ENCODE data around the gene LPCAT1. TPM values are rescaled to one million over a fixed set of nuclear protein-coding genes. Genes with fewer than 3 reads are reported as not detected.
A peak's percentile ranks its signal among the peaks of the same experiment; 100 is the strongest.
"Not testable (repeated sequence)": the region's sequence is repeated elsewhere in the genome, so short reads cannot be mapped to it uniquely, and the experiment has no call there.

Gene LPCAT1
- total RNA-seq, 8 experiments from 2014 or later = 16.8 to 39.2 (median 29.8) TPM

DNA sequence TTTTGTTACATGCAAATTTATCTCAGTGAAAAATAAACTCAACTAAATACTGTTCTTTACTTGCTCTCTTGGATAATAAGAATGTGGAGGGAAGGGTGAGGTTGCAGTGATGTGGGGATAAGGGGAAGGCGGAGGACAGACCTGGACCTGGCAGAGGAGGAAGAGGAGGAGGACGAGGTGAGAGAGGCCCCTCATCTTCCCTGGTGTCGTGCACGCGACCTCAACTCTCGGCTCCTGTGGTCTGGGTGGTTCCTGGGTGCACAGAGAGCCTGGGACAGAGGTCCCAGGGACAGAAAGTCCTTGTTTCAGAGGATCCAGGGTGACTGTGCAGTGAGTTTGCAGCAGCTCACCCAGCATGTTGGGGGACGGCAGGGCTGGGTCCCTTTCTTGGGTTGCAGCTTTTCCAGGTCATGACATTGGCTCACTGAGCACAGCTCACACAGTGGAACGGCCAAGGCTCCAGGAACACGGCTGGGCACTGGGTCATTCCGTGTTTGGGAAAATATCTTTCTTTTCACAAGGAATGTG lies 37.7 kb upstream of the LPCAT1 start:
- in situ Hi-C loops (cut with MboI; ENCODE audit: low pct_unique_long_range_greater_than_20kb in 2 of 9, low sequenced_read_pairs in 9 of 9, unreplicated experiment in 9 of 9) = no loop called here
- WGBS, 10 experiments = 27 to 100% (median 81%) methylated on average over 1 to 7 of the region's 10 CpGs; no CpG with 5 or more reads in 2 of the 10 experiments

DNA sequence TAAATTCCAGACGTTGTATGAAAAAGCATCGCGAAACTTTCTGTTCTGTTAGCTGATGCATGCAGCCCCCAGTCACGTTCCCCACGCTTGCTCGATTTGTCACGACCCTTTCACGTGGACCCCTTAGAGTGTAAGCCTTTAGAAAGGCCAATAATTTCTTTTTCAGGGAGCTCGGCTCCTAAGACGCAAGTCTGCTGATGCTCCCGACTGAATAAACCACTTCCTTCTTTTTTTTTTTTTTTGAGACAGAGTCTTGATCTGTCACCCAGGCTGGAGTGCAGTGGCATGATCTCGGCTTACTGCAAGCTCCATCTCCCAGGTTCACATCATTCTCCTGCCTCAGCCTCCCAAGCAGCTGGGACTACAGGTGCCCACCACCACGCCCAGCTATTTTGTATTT lies 36.7 kb upstream of the LPCAT1 start:
- ATAC-seq (replicated peaks in 6 of 8); in situ Hi-C loops (cut with MboI; ENCODE audit: low pct_unique_long_range_greater_than_20kb in 2 of 9, low sequenced_read_pairs in 9 of 9, unreplicated experiment in 9 of 9); H3K4me3 ChIP-seq: not testable (repeated sequence)

More for the DNA sequence above, 37.7 kb upstream of the LPCAT1 start:
- no peaks in the 10 kb centered on the region for H3K4me1 ChIP-seq (replicated peaks in 1 of 2)
- H3K27ac ChIP-seq = no peak overlapping the region
- no peak for ATAC-seq (replicated peaks in 6 of 8)
- H3K4me3 ChIP-seq = no peak overlapping the region

DNA sequence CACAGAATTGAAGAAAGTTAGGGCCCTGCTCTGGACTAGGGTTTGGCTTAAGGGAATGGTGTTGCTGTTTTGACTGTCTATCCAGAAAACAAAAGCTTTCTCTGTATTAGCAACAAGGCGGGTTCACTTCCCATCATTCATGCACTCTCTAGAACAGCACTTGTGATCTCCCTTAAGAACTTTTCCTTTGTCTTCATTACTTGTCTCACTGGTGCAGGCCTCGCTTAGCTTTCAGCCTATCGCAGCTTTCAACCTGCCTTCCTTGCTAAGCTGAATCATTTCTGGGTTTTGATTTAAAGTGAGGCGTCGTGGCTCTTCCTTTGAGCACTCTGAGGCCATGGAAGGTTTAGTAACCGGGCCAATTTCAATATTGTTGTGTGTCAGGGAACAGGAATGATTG lies 35.2 kb upstream of the LPCAT1 start:
- in situ Hi-C loops (cut with MboI; ENCODE audit: low pct_unique_long_range_greater_than_20kb in 2 of 9, low sequenced_read_pairs in 9 of 9, unreplicated experiment in 9 of 9) = no loop called here

More for the DNA sequence above, 36.7 kb upstream of the LPCAT1 start:
- not testable (repeated sequence) for H3K27ac ChIP-seq; H3K4me1 ChIP-seq (replicated peaks in 1 of 2)
- 54 to 100% (median 81%) methylated on average over 1 to 13 of the region's 13 CpGs for WGBS, 10 experiments

DNA sequence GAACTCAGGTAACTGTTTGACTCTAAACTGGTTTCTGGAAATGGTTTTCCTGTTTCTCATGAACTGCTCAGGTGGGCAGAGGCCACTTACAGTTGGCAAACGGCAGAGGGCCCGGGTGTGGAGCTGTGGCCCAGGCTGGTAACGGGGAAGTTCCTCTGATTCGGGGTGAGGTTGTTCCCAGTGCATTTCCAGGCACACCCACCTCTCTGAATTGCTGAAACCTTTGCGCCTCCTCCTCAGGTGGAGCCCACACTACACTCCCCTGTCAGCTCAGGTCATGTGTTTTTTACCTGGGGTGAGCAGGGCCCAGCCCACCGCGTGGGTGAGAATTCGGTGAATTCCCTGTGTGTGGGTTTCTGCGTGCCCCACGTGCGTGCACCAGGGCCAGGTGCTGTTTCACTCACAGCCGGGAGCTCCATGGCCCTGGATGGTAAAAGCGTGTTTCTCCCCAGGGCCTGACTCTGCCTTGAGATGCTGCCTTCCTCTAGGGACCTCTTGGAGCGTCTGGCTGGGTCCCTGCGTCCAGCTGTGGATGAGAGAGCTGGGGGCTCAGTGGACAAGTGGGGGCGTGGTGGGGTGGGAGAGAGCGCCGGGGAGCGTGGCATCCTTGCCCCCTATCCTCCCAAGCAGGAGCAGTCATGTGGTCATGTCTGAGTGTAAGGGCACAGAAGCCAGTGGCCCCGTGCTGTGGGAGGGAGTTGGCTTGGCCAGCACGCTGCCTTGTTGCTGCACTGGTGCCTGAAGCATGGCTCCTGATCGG lies 33.5 kb upstream of the LPCAT1 start:
- Histone ChIP-seq H3K4me1 (replicated peaks in 1 of 2) (peaks cover 4 to 7% of the 10 kb centered on the region in 2 donors), H3K4me3 (no peak overlapping the region), H3K27ac (no peak overlapping the region)
- no peak for ATAC-seq (replicated peaks in 6 of 8)
- 56 to 87% (median 80%) methylated on average over 1 to 6 of the region's 22 CpGs; no CpG with 5 or more reads in 7 of the 10 experiments for WGBS, 10 experiments
- in situ Hi-C loops (cut with MboI; ENCODE audit: low pct_unique_long_range_greater_than_20kb in 2 of 9, low sequenced_read_pairs in 9 of 9, unreplicated experiment in 9 of 9) = no loop called here

More for the DNA sequence above, 35.2 kb upstream of the LPCAT1 start:
- Histone ChIP-seq H3K27ac (no peak overlapping the region), H3K4me1 (replicated peaks in 1 of 2) (no peaks in the 10 kb centered on the region), H3K4me3 (no peak overlapping the region)
- ATAC-seq (replicated peaks in 6 of 8) = peak in 1 of 8 experiments; percentile 51
- 39 to 100% (median 87%) methylated on average over 1 to 6 of the region's 6 CpGs; no CpG with 5 or more reads in 1 of the 10 experiments for WGBS, 10 experiments

DNA sequence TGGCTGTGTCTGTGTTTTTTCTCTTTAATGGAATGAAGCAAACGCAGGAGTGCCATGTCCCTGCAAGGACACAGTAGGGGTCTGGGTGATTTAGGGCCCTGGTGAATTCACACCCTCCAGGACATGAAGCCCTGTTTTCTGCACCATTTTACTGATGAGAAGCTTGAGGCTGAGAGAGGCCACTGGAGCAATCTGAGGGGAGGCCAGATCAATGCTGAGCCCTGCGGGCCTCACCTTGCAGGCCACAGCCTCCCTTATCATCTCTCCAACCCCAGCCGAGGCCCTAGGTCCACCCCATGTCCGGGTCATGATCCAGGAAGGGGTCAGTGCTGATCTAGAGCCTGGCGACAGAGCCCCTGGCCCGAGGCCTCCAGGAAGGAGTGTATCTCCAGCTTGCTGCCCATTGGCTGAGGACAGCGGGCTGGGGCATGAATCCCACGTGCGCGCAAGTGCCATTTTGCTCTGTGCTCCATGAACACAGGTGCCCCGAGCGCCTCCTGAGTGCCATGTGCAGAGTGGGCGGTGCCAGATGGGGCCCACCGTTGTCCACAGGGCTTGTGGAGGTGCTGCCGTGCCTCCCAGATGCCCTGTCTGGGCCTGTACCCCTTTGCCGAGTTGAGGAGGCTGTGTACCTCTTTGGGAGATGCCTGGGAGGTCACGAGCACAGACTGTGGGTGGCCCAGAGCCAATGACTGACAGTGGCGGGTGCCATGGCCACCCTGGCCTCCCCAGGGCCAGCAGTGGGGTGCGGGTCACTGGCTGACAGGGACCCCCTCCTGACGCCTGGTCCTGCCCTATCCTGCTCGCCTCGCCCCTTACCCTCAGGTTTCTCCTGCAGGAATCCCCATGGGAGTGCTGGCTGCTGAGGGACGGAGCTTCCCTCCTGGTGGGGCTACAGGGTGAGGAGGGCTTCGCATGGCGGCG lies 32.3 kb upstream of the LPCAT1 start:
- Histone ChIP-seq H3K4me1 (replicated peaks in 1 of 2) (peaks cover 4 to 7% of the 10 kb centered on the region in 2 donors), H3K27ac (no peak overlapping the region), H3K4me3 (no peak overlapping the region)
- no peak for ATAC-seq (replicated peaks in 6 of 8)
- 0 to 100% (median 84%) methylated on average over 1 to 7 of the region's 26 CpGs; no CpG with 5 or more reads in 1 of the 10 experiments for WGBS, 10 experiments
- in situ Hi-C loops (cut with MboI; ENCODE audit: low pct_unique_long_range_greater_than_20kb in 2 of 9, low sequenced_read_pairs in 9 of 9, unreplicated experiment in 9 of 9) = no loop called here

DNA sequence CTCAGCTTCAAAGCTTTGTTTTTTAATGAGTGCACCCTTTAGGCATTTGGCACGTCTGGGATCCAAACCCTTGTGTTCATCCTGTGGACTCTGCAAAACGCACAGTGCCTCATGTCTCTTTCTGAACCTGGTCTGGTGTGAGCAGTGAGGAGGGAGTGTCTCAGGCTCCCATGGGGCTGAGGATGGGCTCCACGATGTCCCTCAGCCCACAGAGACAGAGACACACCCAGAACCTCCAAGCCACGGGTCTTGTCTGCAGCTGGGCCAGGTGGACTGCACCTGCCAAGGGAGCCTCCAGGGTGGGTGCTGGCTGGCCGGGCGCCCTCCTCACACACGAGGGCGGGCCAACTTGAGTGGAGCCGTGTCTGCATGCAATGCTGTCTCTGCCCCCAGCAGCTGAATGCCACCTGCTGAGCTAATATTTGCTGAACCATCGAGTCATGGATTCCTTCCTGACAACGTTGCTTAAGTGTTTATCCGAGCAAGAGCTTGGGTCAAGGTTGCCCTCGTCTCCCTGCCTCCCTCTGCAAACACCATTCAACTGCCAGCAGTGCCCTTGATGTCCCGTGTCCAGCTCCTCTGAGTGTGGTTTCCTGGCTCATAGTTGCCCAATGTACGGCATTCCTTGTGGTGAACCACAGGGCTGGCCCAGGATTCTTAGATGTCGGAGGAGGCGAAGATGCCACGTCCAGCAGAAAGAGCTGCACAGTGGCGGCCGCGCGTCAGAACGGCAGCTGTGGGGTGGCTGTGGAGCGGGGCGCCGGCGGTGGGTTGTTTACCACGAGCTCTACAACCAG lies 31.4 kb upstream of the LPCAT1 start:
- H3K4me1 ChIP-seq (replicated peaks in 1 of 2) = peaks cover 4 to 7% of the 10 kb centered on the region in 2 donors

DNA sequence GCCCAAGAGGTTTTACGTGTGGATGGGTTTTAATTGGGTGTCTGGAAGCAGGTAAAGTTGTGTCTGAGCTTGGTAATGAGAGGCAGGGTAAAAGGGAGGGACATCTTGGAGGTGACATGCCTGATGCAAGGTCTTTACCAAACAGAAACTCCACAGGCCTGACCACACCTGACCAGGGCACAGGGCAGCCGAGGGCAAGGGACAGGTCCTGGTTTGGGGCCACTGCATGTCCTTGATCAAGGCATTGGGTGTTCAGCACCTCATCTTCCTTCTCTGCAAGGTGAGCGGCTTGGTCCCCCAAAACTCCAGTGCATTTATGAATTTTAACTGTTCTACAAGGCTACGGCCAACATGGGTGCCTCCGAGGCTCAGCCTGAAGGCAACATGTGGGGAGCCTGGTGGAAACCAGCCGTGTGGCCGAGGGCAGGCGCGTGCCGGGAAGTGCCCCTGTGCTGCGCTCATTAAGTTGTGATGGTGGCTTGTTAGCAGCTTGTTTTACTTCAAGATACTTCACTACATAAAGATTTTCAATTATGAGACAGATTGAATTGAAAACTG lies 30.7 kb upstream of the LPCAT1 start:
- Histone ChIP-seq H3K27ac (no peak overlapping the region), H3K4me1 (replicated peaks in 1 of 2) (peaks cover 4 to 7% of the 10 kb centered on the region in 2 donors), H3K4me3 (no peak overlapping the region)
- in situ Hi-C loops (cut with MboI; ENCODE audit: low pct_unique_long_range_greater_than_20kb in 2 of 9, low sequenced_read_pairs in 9 of 9, unreplicated experiment in 9 of 9) = no loop called here
- no peak for ATAC-seq (replicated peaks in 6 of 8)
- 65 to 100% (median 93%) methylated on average over 1 to 7 of the region's 11 CpGs; no CpG with 5 or more reads in 4 of the 10 experiments for WGBS, 10 experiments

More for the DNA sequence above, 31.4 kb upstream of the LPCAT1 start:
- Histone ChIP-seq H3K4me3 (no peak overlapping the region), H3K27ac (no peak overlapping the region)
- 5 to 91% (median 57%) methylated on average over 1 to 12 of the region's 28 CpGs; no CpG with 5 or more reads in 3 of the 10 experiments for WGBS, 10 experiments
- in situ Hi-C loops (cut with MboI; ENCODE audit: low pct_unique_long_range_greater_than_20kb in 2 of 9, low sequenced_read_pairs in 9 of 9, unreplicated experiment in 9 of 9) = no loop called here
- peak in 2 of 8 experiments; percentile 32 to 38 for ATAC-seq (replicated peaks in 6 of 8)

DNA sequence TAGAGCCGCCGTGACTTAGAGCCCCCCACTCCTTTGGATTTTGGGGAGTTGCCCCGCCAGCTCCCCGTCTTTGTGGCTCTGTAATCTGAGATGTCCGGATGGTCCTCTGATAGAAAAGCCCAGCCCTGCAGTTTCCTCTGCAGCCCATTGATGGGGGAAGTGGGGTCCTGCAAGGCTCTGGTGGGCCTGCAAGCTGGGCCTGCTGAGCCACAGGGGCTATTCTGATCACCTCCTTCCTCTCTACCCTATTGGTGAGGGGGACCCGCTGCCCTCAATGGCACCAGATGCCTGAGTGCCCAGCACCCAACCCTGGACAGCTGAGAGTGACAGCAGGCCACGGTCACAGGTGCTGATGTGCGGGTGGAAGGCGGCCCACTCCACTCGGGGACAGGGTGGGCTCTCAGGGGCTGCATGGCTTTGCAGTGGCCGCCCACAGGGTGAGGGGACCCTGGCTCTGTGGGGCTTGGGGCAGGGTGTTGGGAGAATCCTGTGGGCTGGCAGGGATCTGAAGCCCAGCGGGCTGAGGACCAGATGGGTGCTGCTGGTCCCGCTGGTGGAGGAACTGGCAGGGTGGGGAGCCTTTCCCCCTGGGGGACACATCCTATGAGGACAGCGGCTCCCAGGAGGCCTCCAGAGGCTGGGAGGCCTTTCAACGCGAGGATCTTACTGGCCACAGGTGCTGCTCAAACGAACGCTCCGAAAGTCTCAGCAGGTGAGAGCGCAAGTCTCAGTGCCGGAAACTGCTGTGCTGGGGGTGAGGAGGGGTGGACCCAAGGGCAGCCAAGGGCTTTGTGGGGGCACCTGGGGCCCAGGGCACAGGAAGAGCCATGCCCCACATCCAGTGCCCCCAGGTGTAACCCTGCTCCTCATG lies 30.0 kb upstream of the LPCAT1 start:
- no peak for ATAC-seq (replicated peaks in 6 of 8)
- WGBS, 10 experiments = 50 to 100% methylated on average over 1 to 2 of the region's 21 CpGs; no CpG with 5 or more reads in 8 of the 10 experiments
- H3K4me3 ChIP-seq = no peak overlapping the region
- no peak overlapping the region for H3K27ac ChIP-seq
- in situ Hi-C loops (cut with MboI; ENCODE audit: low pct_unique_long_range_greater_than_20kb in 2 of 9, low sequenced_read_pairs in 9 of 9, unreplicated experiment in 9 of 9) = no loop called here
- H3K4me1 ChIP-seq (replicated peaks in 1 of 2) = peaks cover 4 to 7% of the 10 kb centered on the region in 2 donors

DNA sequence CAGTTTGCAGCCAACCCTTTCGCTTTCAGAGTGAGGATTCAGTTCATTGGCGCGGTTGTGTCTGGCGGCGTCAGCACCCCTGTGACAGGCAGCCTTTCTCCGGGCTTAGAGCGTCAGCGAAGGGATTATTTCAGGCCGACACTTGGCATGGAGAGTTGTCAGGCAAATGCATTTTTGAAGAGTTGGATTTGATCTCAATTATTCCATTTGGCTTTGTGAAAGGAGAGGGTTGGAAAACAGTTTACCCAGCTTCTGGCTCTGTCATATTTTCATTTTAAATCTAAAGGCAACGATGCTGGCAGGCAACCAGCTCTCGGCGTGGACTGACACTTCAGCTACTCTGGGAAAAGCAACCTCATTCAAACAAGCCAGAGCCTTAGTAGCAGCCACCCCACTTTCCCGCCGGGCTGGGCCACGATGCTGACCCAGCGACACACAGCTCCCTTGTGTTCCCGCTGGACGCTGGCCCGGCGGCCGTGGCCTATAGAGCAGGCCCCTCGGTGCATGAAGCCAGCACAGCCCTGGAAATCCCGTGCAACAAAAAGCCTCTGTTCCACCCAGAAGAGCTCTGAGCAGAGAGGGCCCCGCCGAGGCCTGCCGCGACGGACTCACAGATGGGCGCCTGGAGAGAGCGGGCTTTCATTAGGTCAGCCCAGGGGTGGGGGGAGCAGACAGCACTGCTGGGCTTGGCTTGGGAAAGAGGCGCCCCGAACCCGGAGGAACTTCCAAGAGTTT lies 28.9 kb upstream of the LPCAT1 start:
- WGBS, 10 experiments = 11 to 91% (median 72%) methylated on average over 4 to 17 of the region's 33 CpGs
- Histone ChIP-seq H3K4me3 (no peak overlapping the region), H3K4me1 (replicated peaks in 1 of 2) (peaks cover 4 to 7% of the 10 kb centered on the region in 2 donors), H3K27ac (no peak overlapping the region)
- in situ Hi-C loops (cut with MboI; ENCODE audit: low pct_unique_long_range_greater_than_20kb in 2 of 9, low sequenced_read_pairs in 9 of 9, unreplicated experiment in 9 of 9) = no loop called here
- ATAC-seq (replicated peaks in 6 of 8) = peak; percentile 45 to 93 (median 86)

DNA sequence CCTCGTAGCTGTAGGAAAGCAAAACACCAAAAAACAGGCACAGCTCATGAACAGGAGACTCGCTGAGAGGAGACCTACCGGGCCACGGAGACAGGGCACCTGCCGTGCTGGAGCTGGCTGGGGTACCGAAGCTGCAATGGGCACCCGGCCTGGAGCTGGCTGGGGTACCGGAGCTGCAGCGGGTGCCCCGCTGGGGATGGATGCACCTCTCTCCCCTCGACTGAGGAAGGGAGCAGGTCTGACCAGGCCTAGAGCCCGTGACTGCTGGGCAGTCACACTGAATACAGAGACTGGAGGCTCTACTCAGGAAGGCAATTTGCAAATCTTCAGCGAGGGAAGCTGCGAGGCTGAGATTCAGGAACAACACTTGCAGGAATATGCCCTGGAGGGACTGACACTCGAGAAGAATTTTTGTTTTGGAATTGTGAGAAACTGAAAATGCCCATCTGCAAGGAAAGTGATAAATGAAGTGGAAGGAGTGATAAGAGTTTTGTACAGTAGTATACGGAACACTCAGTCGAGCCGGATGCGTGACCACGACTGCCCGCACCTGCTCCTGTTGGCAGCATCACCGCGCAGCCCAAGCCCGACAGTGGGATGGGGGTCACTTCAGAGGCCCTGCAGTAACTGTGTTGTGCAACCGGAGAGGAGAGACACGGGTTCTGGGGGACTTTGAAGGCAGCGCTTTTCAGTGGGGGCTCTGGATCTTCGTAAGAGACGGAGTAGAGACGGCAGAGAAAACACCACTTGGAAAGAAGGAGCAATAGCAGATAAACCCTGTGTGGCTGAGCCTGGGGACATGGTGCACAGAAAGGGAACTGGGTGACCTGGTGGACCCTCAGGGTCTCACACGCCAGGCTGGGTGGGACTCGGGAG lies 27.9 kb upstream of the LPCAT1 start:
- no peak overlapping the region for H3K27ac ChIP-seq
- WGBS, 10 experiments = 41 to 90% (median 77%) methylated on average over 2 to 23 of the region's 32 CpGs; no CpG with 5 or more reads in 1 of the 10 experiments
- no peak overlapping the region for H3K4me3 ChIP-seq
- peaks cover 4 to 7% of the 10 kb centered on the region in 2 donors for H3K4me1 ChIP-seq (replicated peaks in 1 of 2)
- ATAC-seq (replicated peaks in 6 of 8) = peak in 1 of 8 experiments; percentile 16
- in situ Hi-C loops (cut with MboI; ENCODE audit: low pct_unique_long_range_greater_than_20kb in 2 of 9, low sequenced_read_pairs in 9 of 9, unreplicated experiment in 9 of 9) = no loop called here

Data from motor neuron (in vitro differentiated cells).